ENCODE results near the gene GPNMB.

DNA sequence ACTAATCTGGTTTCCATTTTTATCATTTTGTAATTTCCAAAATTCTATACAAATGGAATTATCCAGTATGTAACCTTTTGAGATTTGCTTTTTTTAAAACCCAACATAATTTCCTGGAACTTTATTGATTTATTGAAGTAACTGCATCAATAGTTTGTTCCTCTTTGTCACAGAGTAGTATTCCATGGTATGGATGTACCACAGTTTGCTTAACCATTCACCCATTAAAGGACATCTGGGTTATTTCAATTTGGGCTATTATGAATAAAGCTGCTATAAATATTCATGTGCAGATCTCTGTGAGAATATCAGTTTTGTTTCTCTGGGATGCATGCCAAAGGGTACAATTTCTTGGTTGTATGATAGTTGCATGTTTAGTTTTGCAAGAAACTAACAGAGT lies 2.9 kb downstream of the GPNMB start:
- TF ChIP-seq POLR2AphosphoS5 (IDR thresholded peaks at IDR 0.05; ENCODE audit: insufficient read depth in 1 of 2, low read depth in 1 of 2) (no peak), POLR2A (IDR thresholded peaks at IDR 0.05) (no peak)
- TF ChIP-seq, protein P1, sequence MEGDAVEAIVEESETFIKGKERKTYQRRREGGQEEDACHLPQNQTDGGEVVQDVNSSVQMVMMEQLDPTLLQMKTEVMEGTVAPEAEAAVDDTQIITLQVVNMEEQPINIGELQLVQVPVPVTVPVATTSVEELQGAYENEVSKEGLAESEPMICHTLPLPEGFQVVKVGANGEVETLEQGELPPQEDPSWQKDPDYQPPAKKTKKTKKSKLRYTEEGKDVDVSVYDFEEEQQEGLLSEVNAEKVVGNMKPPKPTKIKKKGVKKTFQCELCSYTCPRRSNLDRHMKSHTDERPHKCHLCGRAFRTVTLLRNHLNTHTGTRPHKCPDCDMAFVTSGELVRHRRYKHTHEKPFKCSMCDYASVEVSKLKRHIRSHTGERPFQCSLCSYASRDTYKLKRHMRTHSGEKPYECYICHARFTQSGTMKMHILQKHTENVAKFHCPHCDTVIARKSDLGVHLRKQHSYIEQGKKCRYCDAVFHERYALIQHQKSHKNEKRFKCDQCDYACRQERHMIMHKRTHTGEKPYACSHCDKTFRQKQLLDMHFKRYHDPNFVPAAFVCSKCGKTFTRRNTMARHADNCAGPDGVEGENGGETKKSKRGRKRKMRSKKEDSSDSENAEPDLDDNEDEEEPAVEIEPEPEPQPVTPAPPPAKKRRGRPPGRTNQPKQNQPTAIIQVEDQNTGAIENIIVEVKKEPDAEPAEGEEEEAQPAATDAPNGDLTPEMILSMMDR (IDR thresholded peaks at IDR 0.05): no peak
